Measurements from ENCODE around the gene RAD51B. TPM values are rescaled to one million over a fixed set of nuclear protein-coding genes. Genes with fewer than 3 reads are reported as not detected.

The RAD51B gene
- total RNA-seq, 1 donor from 2014 or later = 28.5 TPM

- intact Hi-C loops (cut with DNase I) = no loop called here
- peak overlapping the region; percentile 90 for H3K27ac ChIP-seq
- H3K36me3 ChIP-seq = no peaks in the 10 kb centered on the region
- no peak for TF ChIP-seq CTCF (IDR thresholded peaks at IDR 0.05)
- TF ChIP-seq POLR2A (IDR thresholded peaks at IDR 0.05) = no peak
- TF ChIP-seq POLR2AphosphoS5 (IDR thresholded peaks at IDR 0.05; ENCODE audit: insufficient read depth in 1 of 2, low read depth in 1 of 2) = peak; percentile 47 to 82
- H3K27me3 ChIP-seq = no peaks in the 10 kb centered on the region
- no peak for DNase-seq (ENCODE audit: extremely low spot score in 2 of 2)
- peaks cover 68% of the 10 kb centered on the region for H3K4me1 ChIP-seq
- H3K9me3 ChIP-seq = no peaks in the 10 kb centered on the region
- no peak overlapping the region for H3K4me3 ChIP-seq
Observed at GRCh38 chr14:68607081-68607866, 787.7 kb downstream of the RAD51B start.

GRCh38 chr14:68607867-68608573, 788.4 kb downstream of the RAD51B start:
- Histone ChIP-seq H3K4me1 (peaks cover 75% of the 10 kb centered on the region), H3K27ac (peak overlapping the region; percentile 90), H3K9me3 (no peaks in the 10 kb centered on the region), H3K27me3 (no peaks in the 10 kb centered on the region), H3K4me3 (no peak overlapping the region), H3K36me3 (no peaks in the 10 kb centered on the region)
- DNase-seq (ENCODE audit: extremely low spot score in 2 of 2) = no peak
- TF ChIP-seq POLR2A (IDR thresholded peaks at IDR 0.05) = no peak
- no peak for TF ChIP-seq POLR2AphosphoS5 (IDR thresholded peaks at IDR 0.05; ENCODE audit: insufficient read depth in 1 of 2, low read depth in 1 of 2)
- no peak for TF ChIP-seq CTCF (IDR thresholded peaks at IDR 0.05)
- intact Hi-C loops (cut with DNase I) = no loop called here

- DNase-seq (ENCODE audit: extremely low spot score in 2 of 2) = no peak
- TF ChIP-seq POLR2AphosphoS5 (IDR thresholded peaks at IDR 0.05; ENCODE audit: insufficient read depth in 1 of 2, low read depth in 1 of 2) (no peak), POLR2A (IDR thresholded peaks at IDR 0.05) (no peak), CTCF (IDR thresholded peaks at IDR 0.05) (no peak)
- Histone ChIP-seq H3K4me1 (peaks cover 76% of the 10 kb centered on the region), H3K4me3 (no peak overlapping the region), H3K9me3 (no peaks in the 10 kb centered on the region), H3K27me3 (no peaks in the 10 kb centered on the region), H3K27ac (peak overlapping the region; percentile 90), H3K36me3 (no peaks in the 10 kb centered on the region)
- intact Hi-C loops (cut with DNase I) = no loop called here
Observed at GRCh38 chr14:68608574-68608962, 789.0 kb downstream of the RAD51B start.

- H3K36me3 ChIP-seq = no peaks in the 10 kb centered on the region
- intact Hi-C loops (cut with DNase I) = no loop called here
- H3K4me3 ChIP-seq = no peak overlapping the region
- H3K27me3 ChIP-seq = no peaks in the 10 kb centered on the region
- H3K27ac ChIP-seq = peak overlapping the region; percentile 90
- TF ChIP-seq POLR2AphosphoS5 (IDR thresholded peaks at IDR 0.05; ENCODE audit: insufficient read depth in 1 of 2, low read depth in 1 of 2) (no peak), POLR2A (IDR thresholded peaks at IDR 0.05) (no peak), CTCF (IDR thresholded peaks at IDR 0.05) (no peak)
- no peak for DNase-seq (ENCODE audit: extremely low spot score in 2 of 2)
- peaks cover 76% of the 10 kb centered on the region for H3K4me1 ChIP-seq
- H3K9me3 ChIP-seq = no peaks in the 10 kb centered on the region
Observed at GRCh38 chr14:68609012-68609411, 789.4 kb downstream of the RAD51B start.

Data from vagina (tissue), 2 donors.